ENCODE results near the gene SACS. TPM values are rescaled to one million over a fixed set of nuclear protein-coding genes. Genes with fewer than 3 reads are reported as not detected.

Gene SACS
- total RNA-seq, 2 donors from 2014 or later, result 7.8 to 24.1 TPM

DNA sequence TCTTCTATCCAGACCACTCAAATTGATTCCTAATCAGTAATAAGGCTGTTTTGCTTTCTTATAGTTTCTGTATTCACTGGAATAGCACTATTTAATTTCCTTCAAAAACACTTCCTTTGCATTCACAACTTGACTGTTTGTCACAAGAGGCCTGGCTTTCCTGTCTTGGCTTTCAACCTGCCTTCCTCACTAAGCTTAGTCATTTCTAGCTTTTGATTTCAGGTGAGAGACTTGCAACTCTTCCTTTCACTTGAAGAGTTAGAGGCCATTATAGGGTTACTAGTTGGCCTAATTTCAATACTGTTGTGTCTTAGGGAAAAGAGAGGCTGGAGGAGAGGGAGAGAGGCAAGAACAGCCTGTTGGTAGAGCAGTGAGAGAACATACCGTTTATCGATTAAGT is 47.0 kb downstream of the SACS start:
- TF ChIP-seq, protein P1, sequence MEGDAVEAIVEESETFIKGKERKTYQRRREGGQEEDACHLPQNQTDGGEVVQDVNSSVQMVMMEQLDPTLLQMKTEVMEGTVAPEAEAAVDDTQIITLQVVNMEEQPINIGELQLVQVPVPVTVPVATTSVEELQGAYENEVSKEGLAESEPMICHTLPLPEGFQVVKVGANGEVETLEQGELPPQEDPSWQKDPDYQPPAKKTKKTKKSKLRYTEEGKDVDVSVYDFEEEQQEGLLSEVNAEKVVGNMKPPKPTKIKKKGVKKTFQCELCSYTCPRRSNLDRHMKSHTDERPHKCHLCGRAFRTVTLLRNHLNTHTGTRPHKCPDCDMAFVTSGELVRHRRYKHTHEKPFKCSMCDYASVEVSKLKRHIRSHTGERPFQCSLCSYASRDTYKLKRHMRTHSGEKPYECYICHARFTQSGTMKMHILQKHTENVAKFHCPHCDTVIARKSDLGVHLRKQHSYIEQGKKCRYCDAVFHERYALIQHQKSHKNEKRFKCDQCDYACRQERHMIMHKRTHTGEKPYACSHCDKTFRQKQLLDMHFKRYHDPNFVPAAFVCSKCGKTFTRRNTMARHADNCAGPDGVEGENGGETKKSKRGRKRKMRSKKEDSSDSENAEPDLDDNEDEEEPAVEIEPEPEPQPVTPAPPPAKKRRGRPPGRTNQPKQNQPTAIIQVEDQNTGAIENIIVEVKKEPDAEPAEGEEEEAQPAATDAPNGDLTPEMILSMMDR (IDR thresholded peaks at IDR 0.05), result no peak
- TF ChIP-seq POLR2AphosphoS5 (IDR thresholded peaks at IDR 0.05), result no peak
- no peak for TF ChIP-seq POLR2A (IDR thresholded peaks at IDR 0.05)
- no peak for DNase-seq (ENCODE audit: low spot score)
- Histone ChIP-seq H3K27me3 (replicated peaks; ENCODE audit: insufficient read depth) (no peaks in the 10 kb centered on the region), H3K4me3 (no peak overlapping the region), H3K36me3 (no peaks in the 10 kb centered on the region), H3K27ac (no peak overlapping the region), H3K9me3 (no peaks in the 10 kb centered on the region), H3K4me1 (replicated peaks) (no peaks in the 10 kb centered on the region)
- WGBS, result 97% methylated on average over 2 of the region's 2 CpGs
- intact Hi-C loops (cut with DNase I), result no loop called here

DNA sequence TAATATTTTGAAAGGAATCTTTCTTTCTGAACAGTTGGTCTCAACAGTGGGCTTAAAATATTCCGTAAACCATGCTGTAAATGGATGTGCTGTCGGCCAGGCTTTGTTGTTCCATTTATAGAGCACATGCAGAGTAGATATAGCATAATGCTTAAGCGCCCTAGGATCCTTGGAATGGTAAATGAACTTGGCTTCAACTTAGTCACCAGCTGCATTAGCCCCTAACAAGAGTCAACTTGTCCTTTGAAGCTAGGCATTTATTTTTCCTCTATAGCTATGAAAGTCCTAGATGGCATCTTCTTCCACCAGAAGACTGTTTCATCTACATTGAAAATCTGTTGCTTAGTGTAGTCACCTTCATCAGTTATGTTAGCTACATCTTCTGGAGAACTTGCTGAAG is 47.6 kb downstream of the SACS start:
- H3K27me3 ChIP-seq (replicated peaks; ENCODE audit: insufficient read depth), result no peaks in the 10 kb centered on the region
- intact Hi-C loops (cut with DNase I), result no loop called here
- no peaks in the 10 kb centered on the region for H3K9me3 ChIP-seq
- no peak for TF ChIP-seq POLR2AphosphoS5 (IDR thresholded peaks at IDR 0.05)
- TF ChIP-seq, protein P1 (IDR thresholded peaks at IDR 0.05), result no peak
- TF ChIP-seq POLR2A (IDR thresholded peaks at IDR 0.05), result no peak
- H3K4me1 ChIP-seq (replicated peaks), result no peaks in the 10 kb centered on the region
- WGBS, result 85% methylated on average over 3 of the region's 3 CpGs
- H3K36me3 ChIP-seq, result no peaks in the 10 kb centered on the region
- H3K27ac ChIP-seq, result no peak overlapping the region
- no peak overlapping the region for H3K4me3 ChIP-seq
- no peak for DNase-seq (ENCODE audit: low spot score)

- intact Hi-C loops (cut with DNase I), result no loop called here
- H3K4me1 ChIP-seq (replicated peaks), result no peaks in the 10 kb centered on the region
- H3K27ac ChIP-seq, result no peak overlapping the region
- no peaks in the 10 kb centered on the region for H3K27me3 ChIP-seq (replicated peaks; ENCODE audit: insufficient read depth)
- 77% methylated on average over 4 of the region's 4 CpGs for whole genome bisulfite sequencing
- TF ChIP-seq POLR2AphosphoS5 (IDR thresholded peaks at IDR 0.05) (no peak), POLR2A (IDR thresholded peaks at IDR 0.05) (no peak)
- TF ChIP-seq, protein P1 (IDR thresholded peaks at IDR 0.05), result no peak
- no peak overlapping the region for H3K4me3 ChIP-seq
- H3K9me3 ChIP-seq, result no peaks in the 10 kb centered on the region
- no peaks in the 10 kb centered on the region for H3K36me3 ChIP-seq
- no peak for DNase-seq (ENCODE audit: low spot score)
These were observed 49.4 kb downstream of the SACS start for GRCh38 chr13:23384111-23384510.

GRCh38 chr13:23383151-23383550 is 50.4 kb downstream of the SACS start:
- Histone ChIP-seq H3K9me3 (no peaks in the 10 kb centered on the region), H3K36me3 (no peaks in the 10 kb centered on the region), H3K4me1 (replicated peaks) (no peaks in the 10 kb centered on the region), H3K27me3 (replicated peaks; ENCODE audit: insufficient read depth) (no peaks in the 10 kb centered on the region), H3K4me3 (no peak overlapping the region), H3K27ac (no peak overlapping the region)
- WGBS, result 89% methylated on average over 6 of the region's 6 CpGs
- TF ChIP-seq, protein P1 (IDR thresholded peaks at IDR 0.05), result no peak
- TF ChIP-seq POLR2A (IDR thresholded peaks at IDR 0.05) (no peak), POLR2AphosphoS5 (IDR thresholded peaks at IDR 0.05) (no peak)
- intact Hi-C loops (cut with DNase I), result no loop called here
- no peak for DNase-seq (ENCODE audit: low spot score)

- WGBS, result 11% methylated on average over 6 of the region's 6 CpGs
- Histone ChIP-seq H3K36me3 (no peaks in the 10 kb centered on the region), H3K9me3 (no peaks in the 10 kb centered on the region), H3K27ac (no peak overlapping the region), H3K4me3 (no peak overlapping the region), H3K4me1 (replicated peaks) (no peaks in the 10 kb centered on the region), H3K27me3 (replicated peaks; ENCODE audit: insufficient read depth) (no peaks in the 10 kb centered on the region)
- no peak for DNase-seq (ENCODE audit: low spot score)
- intact Hi-C loops (cut with DNase I), result no loop called here
- TF ChIP-seq POLR2A (IDR thresholded peaks at IDR 0.05) (no peak), POLR2AphosphoS5 (IDR thresholded peaks at IDR 0.05) (no peak)
- TF ChIP-seq, protein P1 (IDR thresholded peaks at IDR 0.05), result no peak
These were observed 51.6 kb downstream of the SACS start for GRCh38 chr13:23381866-23382265.

Measured in prostate gland (tissue), 2 donors.